Ramos (cell line): ENCODE results near the gene CLIP2.
"Not testable (repeated sequence)": the region's sequence is repeated elsewhere in the genome, so short reads cannot be mapped to it uniquely, and the experiment has no call there.

ENCODE experiments used
- in situ Hi-C: fragments of 300-500 bp; cut with MboI; formaldehyde crosslinking; loops from one replicate; pipeline ENCODE4 v1.14.3; 2022; ENCODE audit warnings: low sequenced_read_pairs; ENCODE audit not compliant: unreplicated experiment

The CLIP2 gene

DNA sequence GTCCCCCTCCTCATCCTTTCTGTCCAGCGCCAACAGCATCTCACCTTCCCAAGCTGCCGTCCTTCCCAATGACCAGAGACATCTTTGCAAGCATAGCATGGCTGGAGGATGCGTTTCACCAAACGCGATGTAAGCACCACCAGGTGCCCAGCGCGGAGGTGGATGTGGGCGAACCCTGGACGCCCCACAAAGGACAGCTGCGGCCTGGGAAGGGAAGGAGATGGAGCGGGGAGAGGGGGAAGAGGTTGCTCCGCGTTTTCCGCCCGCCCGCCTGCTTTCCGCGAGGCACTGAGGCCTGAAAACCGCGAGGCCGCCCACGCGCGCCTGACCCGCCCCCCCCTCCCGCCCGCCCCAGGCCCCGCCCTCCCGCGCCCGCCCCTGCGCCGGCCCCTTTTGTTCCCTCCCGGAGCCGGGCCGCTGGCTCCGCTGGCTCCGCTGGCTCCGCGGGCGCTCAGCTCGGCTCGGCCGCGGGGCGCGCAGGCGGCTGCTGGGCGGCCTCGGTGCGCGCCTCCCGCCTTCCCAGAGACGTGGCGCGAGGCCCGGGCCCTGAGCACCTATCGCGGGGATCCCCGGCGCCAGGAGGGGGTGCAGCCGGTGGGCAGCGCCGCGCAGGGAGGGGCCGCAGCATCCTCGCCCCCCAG lies at the start of gene CLIP2:
Gene CLIP2 (plus strand): TSS at position 390 of the 641 bp plus-strand sequence. CDS start 28,140 bp downstream, outside the sequence.
- in situ Hi-C loops = no loop called here

DNA sequence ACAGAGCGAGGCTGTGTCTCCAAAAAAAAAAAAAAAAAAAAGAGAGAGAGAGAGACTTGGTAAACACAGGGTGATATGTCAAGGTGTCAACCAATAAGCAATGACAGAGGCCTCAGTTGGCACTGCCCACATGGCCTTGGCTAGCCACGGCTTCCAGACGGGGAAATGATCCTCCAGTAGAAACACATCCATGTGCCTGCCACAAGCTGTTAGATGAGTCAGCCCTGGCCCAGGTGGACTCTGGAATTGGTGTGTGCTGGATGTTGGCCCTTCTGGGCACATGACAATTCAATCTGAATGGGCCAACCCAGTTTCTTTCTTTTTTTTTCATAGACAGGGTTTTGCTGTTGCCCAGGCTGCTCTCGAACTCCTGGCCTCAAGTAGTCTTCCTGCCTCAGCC lies 48.7 kb upstream of the CLIP2 start:
- in situ Hi-C loops = no loop called here

DNA sequence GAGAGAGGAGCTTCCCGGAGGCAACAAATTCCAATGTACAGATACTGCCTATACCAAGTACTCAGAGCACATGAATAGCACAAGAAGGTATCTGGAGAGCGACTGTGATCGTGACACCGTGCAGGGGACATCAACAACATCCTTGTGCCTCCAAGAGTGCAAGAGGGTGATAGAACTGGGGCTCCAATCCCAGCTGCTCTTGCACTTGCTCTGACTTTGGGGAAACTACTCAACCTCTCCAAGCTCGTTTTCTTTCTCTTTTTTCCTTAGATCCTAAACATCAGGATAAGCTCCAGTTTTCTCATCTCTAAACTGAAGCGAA lies 47.1 kb upstream of the CLIP2 start:
- in situ Hi-C loops = no loop called here

DNA sequence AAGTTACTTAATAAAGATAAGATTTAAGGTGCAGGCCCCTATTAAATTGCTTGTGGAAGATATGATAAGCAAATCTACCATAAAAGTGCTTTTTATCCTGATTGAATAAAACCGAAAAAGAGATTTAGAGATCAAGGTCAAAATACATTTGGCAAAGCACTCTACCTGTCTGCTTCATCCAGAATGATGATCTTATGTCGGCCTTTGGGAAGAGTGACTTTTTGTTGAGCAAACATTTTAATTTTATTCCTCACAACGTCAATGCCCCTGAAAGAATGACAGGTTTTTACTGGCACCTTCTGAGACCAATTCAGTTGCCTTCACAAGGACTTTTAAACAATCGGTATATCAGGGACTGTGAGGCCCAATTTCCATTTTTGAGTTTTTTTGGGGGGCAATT lies 42.7 kb upstream of the CLIP2 start:
- in situ Hi-C loops = no loop called here

DNA sequence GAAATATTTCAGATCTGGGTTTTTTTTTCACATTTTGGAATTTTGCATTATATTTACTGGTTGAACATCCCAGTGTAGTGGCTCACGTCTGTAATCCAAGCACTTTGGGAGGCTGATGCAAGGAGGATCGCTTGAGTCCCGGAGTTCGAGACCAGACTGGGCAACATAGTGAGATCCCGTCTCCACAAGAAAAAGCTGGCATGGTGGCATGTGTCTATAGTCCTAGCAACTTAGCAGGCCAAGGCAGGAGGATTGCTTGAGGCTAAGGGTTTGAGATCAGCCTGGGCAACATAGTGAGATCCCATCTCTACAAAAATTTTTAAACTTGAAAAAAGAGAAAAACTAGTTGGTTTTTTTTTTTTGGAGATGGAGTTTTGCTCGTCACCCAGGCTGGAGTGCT lies 41.1 kb upstream of the CLIP2 start:
- in situ Hi-C loops = no loop called here

DNA sequence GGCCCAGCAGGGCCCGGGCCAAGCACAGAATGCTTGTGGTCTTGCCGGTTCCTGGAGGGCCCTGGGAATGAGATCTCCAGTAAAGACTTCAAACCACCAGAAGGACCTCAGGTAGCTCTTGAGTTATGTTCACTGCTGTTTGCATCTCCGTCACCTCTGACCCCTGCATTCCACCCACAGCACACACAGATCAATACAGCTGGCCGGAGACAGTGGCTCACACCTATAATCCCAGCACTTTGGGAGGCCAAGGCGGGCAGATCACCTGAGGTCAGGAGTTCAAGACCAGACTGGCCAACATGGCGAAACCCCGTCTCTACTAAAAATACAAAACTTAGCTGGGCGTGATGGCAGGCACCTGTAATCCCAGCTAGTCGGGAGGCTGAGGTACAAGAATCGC lies 40.1 kb upstream of the CLIP2 start:
- in situ Hi-C loops = not testable (repeated sequence)

DNA sequence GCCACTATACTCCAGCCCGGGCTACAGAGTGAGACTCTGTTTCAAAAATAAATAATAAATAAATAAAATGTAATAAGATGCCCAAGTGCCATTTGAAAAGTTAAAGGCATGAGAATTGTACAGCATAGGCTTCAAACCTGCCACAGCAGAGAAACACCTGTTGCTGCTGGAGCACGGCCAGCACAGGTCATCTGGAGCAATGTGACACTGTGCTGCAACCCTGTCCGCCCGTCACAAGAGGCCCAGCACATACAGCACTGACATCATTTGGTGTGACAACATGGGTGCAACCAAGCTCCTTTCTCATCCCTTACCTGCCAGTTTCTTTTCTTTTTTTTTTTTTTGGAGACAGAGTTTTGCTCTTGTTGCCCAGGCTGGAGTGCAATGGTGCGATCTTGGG lies 36.3 kb upstream of the CLIP2 start:
- in situ Hi-C loops = no loop called here

DNA sequence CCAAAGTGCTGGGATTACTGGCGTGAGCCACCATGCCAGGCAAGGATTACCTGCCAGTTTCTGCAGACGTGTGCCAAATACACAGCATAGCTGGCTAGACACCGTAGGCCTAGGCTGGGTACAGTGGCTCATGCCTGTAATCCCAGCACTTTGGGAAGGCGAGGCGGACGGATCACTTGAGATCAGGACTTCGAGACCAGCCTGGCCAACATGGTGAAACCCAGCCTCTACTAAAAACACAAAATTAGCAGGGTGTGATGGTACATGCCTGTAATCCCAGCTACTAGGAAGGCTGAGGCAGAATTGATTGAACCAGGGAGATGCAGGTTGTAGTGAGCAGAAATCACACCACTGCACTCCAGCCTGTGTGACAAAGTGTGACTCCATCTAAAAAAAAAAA lies 35.9 kb upstream of the CLIP2 start:
- in situ Hi-C loops = no loop called here

DNA sequence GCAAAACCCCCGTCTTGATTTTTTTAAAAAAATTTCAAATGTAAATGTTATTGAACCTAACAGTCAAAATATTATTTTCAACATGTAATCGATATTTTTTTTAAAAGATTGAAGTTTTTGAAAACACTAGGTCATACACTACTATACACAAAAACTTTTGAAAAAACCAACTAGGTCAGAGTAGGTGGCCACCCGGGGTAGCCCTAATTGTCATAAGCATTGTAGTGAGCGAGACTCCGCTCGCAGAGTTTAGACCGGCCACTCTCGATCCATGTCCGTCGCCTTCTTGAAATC lies 35.4 kb upstream of the CLIP2 start:
- in situ Hi-C loops = no loop called here

DNA sequence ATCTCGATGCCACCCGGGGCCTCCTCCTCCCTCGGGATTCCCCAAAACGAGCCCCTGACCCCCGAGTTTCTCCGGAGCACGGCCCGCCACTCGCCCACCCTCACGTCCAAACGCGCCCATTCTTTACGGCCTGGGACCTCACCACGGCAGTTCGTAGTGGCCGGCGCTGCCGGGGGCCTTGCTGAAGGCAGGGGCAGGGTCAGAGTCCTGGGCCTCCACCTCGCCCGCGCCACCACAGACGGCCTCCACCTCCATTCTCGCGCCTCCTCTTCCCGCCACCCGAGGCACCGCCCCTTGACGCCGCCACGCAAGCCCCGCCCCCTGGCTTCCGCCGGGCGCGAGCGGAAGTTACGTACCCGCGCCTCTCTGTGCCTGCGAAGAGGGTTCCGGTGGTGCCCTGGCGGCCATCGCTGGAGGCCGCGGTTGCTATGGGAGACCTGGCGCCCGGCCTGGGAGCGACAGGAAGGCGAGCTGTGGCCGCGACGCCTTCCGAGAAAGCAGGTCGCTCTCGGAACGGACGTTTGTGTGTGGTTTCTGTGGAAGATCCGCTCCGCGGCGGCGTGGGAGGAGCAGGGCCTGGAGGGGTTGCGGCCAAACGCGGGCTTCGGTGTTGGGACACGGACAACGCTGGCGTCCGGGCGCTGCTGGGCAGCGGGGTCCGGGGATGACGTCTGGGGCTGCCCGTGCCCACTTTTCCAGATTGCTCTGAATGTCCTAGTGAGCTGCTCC lies 34.9 kb upstream of the CLIP2 start, which contains the start of gene RFC2:
Gene RFC2 (minus strand): TSS at position 271 of the 729 bp plus-strand sequence. CDS start 16 bp downstream, at position 255.
- in situ Hi-C loops = no loop called here

DNA sequence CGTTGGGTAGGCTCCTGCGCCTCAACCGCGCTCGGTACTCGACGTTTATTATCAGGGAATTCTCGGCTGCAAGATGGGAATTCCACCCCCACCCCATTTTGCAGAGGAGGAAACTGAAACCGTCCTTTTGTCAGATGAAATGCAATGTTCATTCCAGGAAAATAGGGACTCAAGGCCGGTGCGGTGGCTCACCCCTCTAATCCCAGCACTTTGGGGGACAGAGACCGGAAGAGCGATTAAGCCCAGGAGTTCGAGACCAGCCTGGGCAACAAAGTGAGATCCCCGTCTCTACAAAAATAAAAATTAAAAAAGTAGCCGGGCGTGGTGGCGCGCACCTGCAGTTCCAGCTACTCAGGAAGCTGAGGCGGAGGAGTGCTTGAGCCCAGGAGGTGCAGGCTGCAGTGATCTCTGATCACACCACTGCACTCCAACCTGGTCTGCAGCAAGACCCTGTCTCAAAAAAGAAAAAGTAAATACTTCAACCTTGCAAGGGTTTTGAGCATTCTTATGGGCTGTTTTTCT lies 34.3 kb upstream of the CLIP2 start:
- in situ Hi-C loops = no loop called here

DNA sequence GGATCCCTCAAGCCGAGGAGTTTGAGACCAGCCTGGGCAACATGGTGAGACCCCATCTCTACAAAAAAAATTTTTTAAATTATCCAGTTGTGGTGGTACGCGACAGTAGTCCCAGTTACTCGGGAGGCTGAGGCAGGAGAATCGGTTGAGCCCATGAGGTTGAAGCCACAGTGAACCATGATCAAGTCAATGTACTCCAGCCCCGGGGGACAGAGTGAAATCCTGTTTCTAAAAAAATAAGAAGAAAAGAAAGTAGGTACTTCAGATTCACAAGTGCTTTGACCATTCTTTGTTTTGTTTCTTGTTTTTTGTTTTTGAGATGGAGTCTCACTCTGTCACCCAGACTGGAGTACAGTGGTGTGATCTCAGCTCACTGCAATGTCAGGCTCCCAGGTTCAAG lies 33.7 kb upstream of the CLIP2 start:
- in situ Hi-C loops = not testable (repeated sequence)

DNA sequence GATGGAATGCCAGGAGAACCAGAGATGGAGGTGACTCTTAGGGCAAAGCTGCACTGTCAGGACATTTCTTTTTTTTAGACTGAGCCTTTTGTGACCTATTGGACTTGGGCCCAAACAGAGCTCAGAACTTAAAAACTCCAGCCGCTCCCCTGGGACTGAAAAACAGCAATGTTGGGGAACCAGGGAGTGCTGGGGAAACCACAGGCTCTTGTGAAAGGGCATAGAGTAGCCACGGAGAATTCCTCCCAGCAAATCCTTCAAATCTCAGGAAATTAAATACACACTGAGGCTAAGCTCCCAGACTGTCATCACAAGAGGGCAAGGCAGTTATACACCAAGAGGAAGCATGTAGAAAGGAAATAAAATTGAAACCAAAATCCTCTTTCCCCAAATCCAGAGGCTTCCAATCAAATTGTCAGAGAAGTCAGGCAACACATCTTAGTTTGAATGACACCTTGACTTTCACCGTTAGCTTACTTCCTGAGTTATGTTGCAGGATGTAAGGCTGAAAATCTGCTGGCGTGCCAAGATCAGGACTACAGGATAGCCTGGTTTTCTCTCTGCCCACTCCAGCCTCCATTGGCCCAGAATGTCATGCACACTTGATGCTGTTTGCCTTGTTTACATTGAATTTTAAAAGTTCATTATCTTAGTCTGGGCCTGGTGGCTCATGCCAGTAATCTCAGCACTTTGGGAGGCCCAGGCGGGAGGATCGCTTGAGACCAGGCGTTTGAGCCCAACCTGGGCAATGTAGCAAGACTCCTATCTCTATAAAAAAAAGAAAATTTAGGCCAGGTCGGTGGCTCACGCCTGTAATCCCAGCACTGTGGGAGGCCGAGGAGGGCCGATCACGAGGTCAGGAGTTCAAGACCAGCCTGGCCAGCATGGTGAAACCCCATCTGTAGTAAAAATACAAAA lies 32.5 kb upstream of the CLIP2 start:
- in situ Hi-C loops = no loop called here

DNA sequence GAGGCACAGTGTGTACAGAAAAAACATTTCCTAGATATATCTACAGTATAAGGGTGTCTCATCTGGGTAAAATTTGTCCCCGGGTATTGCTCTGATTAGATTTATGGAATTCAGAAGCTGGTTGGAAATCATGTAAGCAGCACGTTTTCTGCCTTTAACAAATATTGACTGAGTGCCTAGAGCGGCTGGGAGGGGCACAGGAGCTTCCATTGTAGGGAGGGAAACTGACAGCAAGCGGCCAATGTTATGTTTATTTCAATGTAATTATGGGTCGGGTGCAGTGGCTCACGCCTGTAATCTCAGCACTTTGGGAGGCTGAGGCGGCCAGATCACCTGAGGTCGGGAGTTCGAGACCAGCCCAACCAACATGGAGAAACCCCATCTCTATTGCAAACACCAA lies 30.6 kb upstream of the CLIP2 start:
- in situ Hi-C loops = no loop called here

DNA sequence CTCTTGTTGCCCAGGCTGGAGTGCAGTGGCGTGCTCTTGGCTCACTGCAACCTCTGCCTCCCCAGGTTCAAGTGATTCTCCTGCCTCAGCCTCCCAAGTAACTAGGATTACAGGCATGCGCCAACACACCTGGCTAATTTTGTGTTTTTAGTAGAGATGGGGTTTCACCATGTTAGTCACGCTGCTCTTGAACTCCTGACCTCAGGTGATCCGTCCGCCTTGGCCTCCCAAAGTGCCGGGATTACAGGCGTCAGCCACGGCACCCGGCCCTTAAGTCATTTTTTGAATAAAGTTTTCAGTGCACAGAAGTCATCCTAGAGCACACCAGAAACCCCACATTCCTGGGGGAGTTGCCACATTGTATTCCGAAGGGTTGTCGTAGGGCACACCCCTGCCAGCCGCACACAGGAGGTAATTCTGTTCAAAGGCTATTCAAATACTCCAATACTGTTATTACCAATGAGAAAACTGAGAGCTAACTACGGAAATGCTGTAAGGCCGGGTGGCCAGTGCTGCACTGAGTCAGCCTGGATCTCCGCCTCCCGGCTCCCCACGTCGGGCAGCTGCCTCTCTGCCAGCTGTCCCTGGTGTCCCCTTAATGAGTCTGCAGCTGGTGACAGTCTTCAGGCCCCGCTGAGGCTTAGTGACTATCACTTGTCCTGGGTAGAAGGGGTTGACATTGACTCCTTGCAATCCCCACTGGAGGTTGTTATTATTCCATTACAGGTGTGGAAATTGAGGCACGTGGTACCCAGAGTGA lies 26.4 kb upstream of the CLIP2 start:
- in situ Hi-C loops = no loop called here

DNA sequence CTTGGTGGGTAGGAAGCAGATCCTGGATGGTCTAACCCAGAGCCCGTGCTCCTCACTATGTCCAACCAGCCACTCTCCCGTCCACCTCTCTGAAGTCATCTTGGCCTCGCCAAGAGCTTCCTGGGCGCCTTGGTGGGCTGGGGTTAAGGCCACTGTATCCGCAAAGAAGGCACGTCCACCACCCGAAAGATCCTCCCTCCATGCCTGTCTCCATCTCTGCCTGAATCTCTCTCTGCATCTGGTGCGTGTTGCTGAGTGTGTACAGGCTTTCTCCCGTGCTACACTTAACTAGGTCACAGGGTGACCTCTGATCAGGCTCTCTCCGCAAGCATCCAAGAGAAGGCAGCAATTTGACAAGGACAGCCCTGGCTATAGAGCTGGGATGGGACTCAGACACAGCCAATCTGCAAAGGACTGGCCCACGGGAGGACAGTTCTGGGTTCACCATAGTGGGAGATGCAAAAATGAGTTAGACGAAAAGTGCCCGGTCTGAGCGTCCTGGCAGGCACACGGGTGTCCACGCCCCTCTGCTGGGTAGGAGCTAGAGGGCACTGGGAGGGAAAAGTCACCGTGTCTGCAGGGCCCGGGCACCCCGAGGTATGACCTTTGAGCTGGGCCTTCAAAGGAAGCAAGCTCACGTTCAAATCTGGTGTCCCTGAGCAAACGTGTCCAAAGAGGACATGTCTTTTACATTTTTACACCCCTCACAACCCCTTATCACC lies 25.6 kb upstream of the CLIP2 start:
- in situ Hi-C loops = no loop called here

DNA sequence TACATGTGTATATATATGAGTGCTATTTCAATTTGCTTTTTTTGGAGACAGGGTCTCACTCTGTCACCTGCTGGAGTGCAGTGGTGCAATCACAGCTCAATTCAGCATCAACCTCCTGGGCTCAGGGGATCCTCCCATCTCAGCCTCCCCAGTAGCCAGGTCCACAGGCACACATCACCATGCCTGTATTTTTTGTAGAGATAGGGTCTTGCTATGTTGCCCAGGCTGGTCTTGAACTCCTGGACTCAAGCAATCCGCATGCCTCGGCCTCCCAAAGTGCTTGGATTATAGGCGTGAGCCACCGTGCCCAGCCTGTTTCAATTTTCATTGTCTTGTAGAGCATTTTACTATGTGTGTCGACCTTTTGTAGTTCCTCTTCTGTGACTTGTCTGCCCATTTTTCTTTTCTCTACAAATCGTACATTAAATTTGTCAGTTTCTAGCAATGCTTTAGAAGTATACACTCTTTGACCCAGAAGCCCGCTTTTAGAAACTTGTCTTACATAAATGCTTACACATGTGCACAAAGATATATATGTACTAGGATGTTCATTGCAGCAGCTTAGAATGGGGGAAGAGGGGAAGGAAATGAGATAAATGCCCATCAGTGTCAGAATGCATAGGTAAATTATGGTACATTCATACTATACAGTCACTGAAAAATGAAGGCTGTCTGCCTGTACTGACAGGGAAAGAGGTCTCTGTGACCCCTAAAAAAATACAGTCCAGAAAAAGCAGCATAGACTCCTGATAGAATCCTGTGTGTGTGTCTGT lies 22.8 kb upstream of the CLIP2 start:
- in situ Hi-C loops = no loop called here

DNA sequence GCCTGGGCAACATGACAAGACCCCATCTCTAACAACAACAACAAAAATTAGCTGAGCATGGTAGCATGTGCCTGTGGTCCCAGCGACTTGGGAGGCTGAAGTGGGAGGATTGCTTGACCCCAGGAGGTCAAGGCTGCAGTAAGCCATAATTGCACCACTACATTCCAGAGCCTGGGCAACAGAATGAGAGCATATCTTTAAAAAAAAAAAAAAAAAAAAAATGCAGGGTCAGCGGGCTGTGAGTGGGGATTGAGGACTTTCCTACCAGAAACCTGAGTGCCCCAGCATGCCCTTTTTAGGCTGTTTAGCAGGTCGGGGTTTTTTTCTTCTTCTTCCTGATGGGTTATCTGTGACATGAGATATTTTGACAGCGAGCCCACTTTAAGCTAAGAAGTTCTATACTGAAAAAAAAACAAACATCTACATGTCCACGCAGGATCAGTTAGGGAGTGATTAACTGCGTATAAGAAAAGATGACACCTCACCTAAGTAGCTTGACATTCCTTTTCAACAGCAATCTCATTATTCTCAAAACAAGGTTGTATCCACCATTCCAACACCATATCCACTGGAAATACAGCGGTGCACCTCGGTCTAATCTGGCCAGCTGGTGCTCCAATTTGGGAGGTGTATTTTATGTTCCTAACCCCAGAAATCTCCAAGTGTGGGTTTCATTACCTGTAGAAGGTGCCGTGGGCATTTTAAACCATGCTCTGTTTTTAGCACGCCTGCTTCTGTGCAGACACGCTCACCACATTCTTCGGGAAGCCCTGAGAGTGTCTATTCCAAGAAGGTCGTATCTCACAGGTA lies 21.2 kb upstream of the CLIP2 start:
- in situ Hi-C loops = no loop called here
